DOHH2 (cell line): ENCODE data around the gene UNC5C.

Source experiments
- H3F3A ChIP-seq: fragments of 200-600 bp; sonication (generic), shearing (Covaris generic); 2 replicates; pipeline ENCODE4 v1.6.0; 2016; ENCODE audit warnings: antibody characterized with exemption, mild to moderate bottlenecking; ENCODE audit not compliant: control insufficient read depth, insufficient read depth
- H3K27ac ChIP-seq: fragments of 200-600 bp; sonication (generic); 2 replicates; pipeline ENCODE4 v1.5.1; 2014; ENCODE audit warnings: low read depth, mild to moderate bottlenecking, low read length, moderate library complexity
- H3K27me3 ChIP-seq: fragments of 200-600 bp; sonication (generic); 2 replicates; pipeline ENCODE4 v1.6.1; 2014; ENCODE audit warnings: mild to moderate bottlenecking, low read length, mixed read lengths; ENCODE audit not compliant: control insufficient read depth
- H3K36me3 ChIP-seq: fragments of 200-600 bp; sonication (generic); 2 replicates; pipeline ENCODE4 v1.6.1; 2014; ENCODE audit warnings: mild to moderate bottlenecking, low read length, moderate library complexity, mixed read lengths; ENCODE audit not compliant: control insufficient read depth
- H3K4me1 ChIP-seq: fragments of 200-600 bp; sonication (generic); 2 replicates; pipeline ENCODE4 v1.6.1; 2014; ENCODE audit warnings: mild to moderate bottlenecking, low read length, mixed read lengths; ENCODE audit not compliant: control insufficient read depth
- H3K4me2 ChIP-seq: fragments of 200-600 bp; sonication (generic); 2 replicates; pipeline ENCODE4 v1.6.0; 2014; ENCODE audit warnings: mild to moderate bottlenecking, low read length, moderate library complexity
- H3K4me3 ChIP-seq: fragments of 200-600 bp; sonication (generic); 2 replicates; pipeline ENCODE4 v1.5.1; 2014; ENCODE audit warnings: mild to moderate bottlenecking, low read length, mixed read lengths
- H3K79me2 ChIP-seq: fragments of 200-600 bp; sonication (generic); 2 replicates; pipeline ENCODE4 v1.6.1; 2014; ENCODE audit warnings: mild to moderate bottlenecking, low read length, mixed read lengths; ENCODE audit not compliant: control insufficient read depth
- H3K9me2 ChIP-seq: fragments of 200-600 bp; sonication (generic); replicated peaks from 2 replicates; pipeline ENCODE4 v1.6.1; 2014; ENCODE audit warnings: mild to moderate bottlenecking, low read length, mixed read lengths; ENCODE audit not compliant: control insufficient read depth
- H3K9me3 ChIP-seq: fragments of 200-600 bp; sonication (generic); 2 replicates; pipeline ENCODE4 v1.6.1; 2014; ENCODE audit warnings: antibody characterized with exemption, low read length, mixed read lengths; ENCODE audit not compliant: control insufficient read depth, insufficient read depth
- H4K20me1 ChIP-seq: fragments of 200-600 bp; sonication (generic); 2 replicates; pipeline ENCODE4 v1.6.0; 2014; ENCODE audit warnings: low read depth, mild to moderate bottlenecking, antibody characterized with exemption, low read length, moderate library complexity; ENCODE audit not compliant: control insufficient read depth, insufficient read depth
- EZH2phosphoT487 ChIP-seq: fragments of 200-600 bp; sonication (generic); IDR thresholded peaks from 2 replicates; pipeline ENCODE4 v1.6.1; 2017; ENCODE audit warnings: borderline replicate concordance, mild to moderate bottlenecking, antibody characterized with exemption, low read length, moderate library complexity, mixed read lengths
- TF ChIP-seq, protein P1 (sequence below): fragments of 200-600 bp; sonication (generic); IDR thresholded peaks from one replicate; pipeline ENCODE4 v1.5.1; 2014; ENCODE audit warnings: antibody characterized with exemption, mild to moderate bottlenecking, low read depth, low read length; ENCODE audit not compliant: poor library complexity, severe bottlenecking

Gene UNC5C

DNA sequence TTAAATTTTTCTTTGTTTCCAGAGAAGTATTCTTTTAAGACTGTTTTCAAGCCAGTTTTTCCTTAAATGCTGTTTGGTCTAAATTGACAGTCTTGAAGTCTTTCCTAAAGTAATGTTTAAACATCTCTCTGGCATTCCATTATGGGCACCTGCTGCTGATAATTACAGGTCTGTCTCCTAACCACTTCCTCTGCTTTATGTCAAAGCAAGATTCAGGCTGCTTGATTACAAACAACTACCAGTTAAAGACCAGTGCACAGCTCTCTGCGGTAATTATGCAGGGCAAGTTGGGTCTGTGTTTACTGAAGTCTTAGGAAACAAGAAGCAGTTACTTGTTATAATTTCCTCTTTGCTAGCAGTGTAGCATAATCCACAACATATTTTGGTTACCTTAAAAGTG is 17.6 kb downstream of the UNC5C start:
- H3K9me2 ChIP-seq, result no peaks in the 10 kb centered on the region
- no peaks in the 10 kb centered on the region for H3K36me3 ChIP-seq
- TF ChIP-seq EZH2phosphoT487, result no peak
- TF ChIP-seq, protein P1, sequence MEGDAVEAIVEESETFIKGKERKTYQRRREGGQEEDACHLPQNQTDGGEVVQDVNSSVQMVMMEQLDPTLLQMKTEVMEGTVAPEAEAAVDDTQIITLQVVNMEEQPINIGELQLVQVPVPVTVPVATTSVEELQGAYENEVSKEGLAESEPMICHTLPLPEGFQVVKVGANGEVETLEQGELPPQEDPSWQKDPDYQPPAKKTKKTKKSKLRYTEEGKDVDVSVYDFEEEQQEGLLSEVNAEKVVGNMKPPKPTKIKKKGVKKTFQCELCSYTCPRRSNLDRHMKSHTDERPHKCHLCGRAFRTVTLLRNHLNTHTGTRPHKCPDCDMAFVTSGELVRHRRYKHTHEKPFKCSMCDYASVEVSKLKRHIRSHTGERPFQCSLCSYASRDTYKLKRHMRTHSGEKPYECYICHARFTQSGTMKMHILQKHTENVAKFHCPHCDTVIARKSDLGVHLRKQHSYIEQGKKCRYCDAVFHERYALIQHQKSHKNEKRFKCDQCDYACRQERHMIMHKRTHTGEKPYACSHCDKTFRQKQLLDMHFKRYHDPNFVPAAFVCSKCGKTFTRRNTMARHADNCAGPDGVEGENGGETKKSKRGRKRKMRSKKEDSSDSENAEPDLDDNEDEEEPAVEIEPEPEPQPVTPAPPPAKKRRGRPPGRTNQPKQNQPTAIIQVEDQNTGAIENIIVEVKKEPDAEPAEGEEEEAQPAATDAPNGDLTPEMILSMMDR, result no peak
- H3K9me3 ChIP-seq, result no peaks in the 10 kb centered on the region
- no peaks in the 10 kb centered on the region for H3F3A ChIP-seq
- H3K79me2 ChIP-seq, result no peaks in the 10 kb centered on the region
- H3K4me1 ChIP-seq, result no peaks in the 10 kb centered on the region
- H3K4me2 ChIP-seq, result no peak overlapping the region
- H3K4me3 ChIP-seq, result no peak overlapping the region
- no peak overlapping the region for H3K27ac ChIP-seq
- no peaks in the 10 kb centered on the region for H4K20me1 ChIP-seq
- H3K27me3 ChIP-seq, result no peaks in the 10 kb centered on the region

DNA sequence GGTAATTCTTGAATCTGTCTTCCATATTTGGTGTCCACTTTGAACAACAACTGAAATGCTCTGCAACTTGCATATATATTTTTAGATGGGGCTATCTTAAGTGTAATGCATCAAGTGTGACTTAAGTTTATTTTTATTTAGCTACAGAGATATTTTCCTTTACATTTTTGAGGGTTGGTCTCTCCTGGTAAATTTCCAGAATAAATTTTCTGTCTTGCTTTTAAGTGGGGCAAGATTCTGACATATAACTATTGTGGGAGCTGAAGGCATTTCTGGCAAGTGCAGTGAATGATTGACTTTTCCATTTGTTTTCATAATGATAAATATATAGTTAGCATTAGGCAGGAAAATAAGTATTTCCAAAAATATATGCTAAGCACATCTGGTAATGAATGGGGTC is 18.8 kb downstream of the UNC5C start:
- Histone ChIP-seq H4K20me1 (no peaks in the 10 kb centered on the region), H3K36me3 (no peaks in the 10 kb centered on the region), H3K79me2 (no peaks in the 10 kb centered on the region), H3K27me3 (no peaks in the 10 kb centered on the region), H3F3A (no peaks in the 10 kb centered on the region), H3K27ac (no peak overlapping the region), H3K9me3 (no peaks in the 10 kb centered on the region), H3K4me1 (no peaks in the 10 kb centered on the region), H3K9me2 (no peaks in the 10 kb centered on the region), H3K4me2 (no peak overlapping the region), H3K4me3 (no peak overlapping the region)
- TF ChIP-seq EZH2phosphoT487, result no peak
- TF ChIP-seq, protein P1, result no peak

DNA sequence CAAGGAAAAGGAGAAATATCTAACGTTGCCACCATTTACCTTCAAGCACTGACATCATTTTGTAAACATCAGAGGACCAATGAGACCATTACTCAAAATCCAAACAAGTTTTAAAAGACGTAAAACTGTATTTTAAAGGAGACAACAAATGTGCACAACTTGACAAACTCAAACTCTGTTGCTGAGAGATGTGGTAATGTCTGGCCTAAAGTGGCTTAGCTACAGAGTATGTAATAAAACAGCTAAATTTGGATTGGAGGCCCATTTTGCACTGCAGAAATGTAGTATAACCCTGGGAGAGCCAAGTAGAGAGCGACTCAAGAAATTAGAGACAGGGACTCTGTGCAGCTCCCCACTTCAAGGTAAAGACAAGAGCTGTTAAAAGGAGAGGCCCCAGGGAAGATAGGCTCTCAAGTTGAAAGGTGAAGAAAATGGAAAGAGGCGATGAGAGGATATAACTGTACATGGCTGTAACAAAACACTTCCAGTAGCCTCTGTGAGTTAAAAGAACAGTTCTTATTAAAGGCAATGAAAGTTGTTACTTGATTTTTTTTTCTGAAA is 20.3 kb downstream of the UNC5C start:
- no peak overlapping the region for H3K27ac ChIP-seq

More for the DNA sequence above, 20.3 kb downstream of the UNC5C start:
- no peak overlapping the region for H3K4me2 ChIP-seq
- H3K27me3 ChIP-seq, result no peaks in the 10 kb centered on the region
- no peak overlapping the region for H3K4me3 ChIP-seq
- no peaks in the 10 kb centered on the region for H4K20me1 ChIP-seq
- H3F3A ChIP-seq, result no peaks in the 10 kb centered on the region
- no peaks in the 10 kb centered on the region for H3K4me1 ChIP-seq
- no peaks in the 10 kb centered on the region for H3K79me2 ChIP-seq
- no peaks in the 10 kb centered on the region for H3K9me3 ChIP-seq
- H3K36me3 ChIP-seq, result no peaks in the 10 kb centered on the region
- TF ChIP-seq EZH2phosphoT487, result no peak
- TF ChIP-seq, protein P1, result no peak
- H3K9me2 ChIP-seq, result no peaks in the 10 kb centered on the region
